ENCODE measurements around the gene ASAP2.

DNA sequence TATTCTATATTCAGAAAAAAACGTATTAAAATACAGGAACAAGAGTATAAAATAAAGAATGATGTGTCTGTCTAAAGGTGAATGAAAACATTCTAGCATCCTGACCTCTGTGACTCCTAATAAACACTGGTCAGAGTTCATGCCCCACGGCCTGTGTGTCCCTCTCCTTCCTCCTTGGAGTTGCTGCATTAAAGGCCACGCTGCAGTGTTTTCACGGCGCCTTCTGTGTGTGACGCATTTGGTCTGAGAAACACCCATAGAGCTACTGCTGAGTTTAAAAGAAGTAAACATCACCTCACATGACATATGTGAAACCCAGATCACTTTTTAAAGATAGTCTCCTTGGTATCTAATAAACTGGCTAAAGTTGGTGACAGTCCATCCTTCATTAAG lies 126.2 kb downstream of the ASAP2 start:
- no peak for TF ChIP-seq EZH2 (IDR thresholded peaks at IDR 0.05; ENCODE audit: borderline replicate concordance, low read length)
- no peak for TF ChIP-seq CTCF (conservative IDR thresholded peaks at IDR 0.05 in 1 of 2, IDR thresholded peaks at IDR 0.05 in 1 of 2; ENCODE audit: extremely low read depth in 1 of 2, insufficient read depth in 1 of 2, low read depth in 1 of 2, low read length in 2 of 2)
